Islet of Langerhans (tissue), 1 donor: ENCODE measurements around the gene VPS35L.
"Not testable (repeated sequence)": the region's sequence is repeated elsewhere in the genome, so short reads cannot be mapped to it uniquely, and the experiment has no call there.

Experiments
- FAIRE-seq: peaks from one replicate; lab custom pipeline; 2011; peaks lifted over from hg19 to GRCh38; lab: Jason Lieb, UNC

Gene VPS35L

GRCh38 chr16:19713697-19714096 is 158.2 kb downstream of the VPS35L start:
- no peak for FAIRE-seq

GRCh38 chr16:19715566-19715965 is 160.1 kb downstream of the VPS35L start:
- no peak for FAIRE-seq

GRCh38 chr16:19716183-19716582 is 160.7 kb downstream of the VPS35L start:
- FAIRE-seq, result no peak

GRCh38 chr16:19716728-19717127 is 161.2 kb downstream of the VPS35L start:
- not testable (repeated sequence) for FAIRE-seq

- no peak for FAIRE-seq
These were observed 161.8 kb downstream of the VPS35L start for GRCh38 chr16:19717314-19717713.

GRCh38 chr16:19717741-19718623 is 162.5 kb downstream of the VPS35L start, which contains the start of the genes IQCK and KNOP1:
IQCK (plus strand) TSS chr16:19718271; CDS start chr16:19718307, 36 bp downstream.
KNOP1 (minus strand) TSS chr16:19718227; CDS start chr16:19715035, 3,192 bp downstream.
- no peak for FAIRE-seq

- no peak for FAIRE-seq
These were observed 163.1 kb downstream of the VPS35L start for GRCh38 chr16:19718624-19718965.

- FAIRE-seq, result no peak
These were observed 166.9 kb downstream of the VPS35L start for GRCh38 chr16:19722269-19722952.

- no peak for FAIRE-seq
These were observed 167.5 kb downstream of the VPS35L start for GRCh38 chr16:19722981-19723380.

GRCh38 chr16:19728636-19728965 is 173.1 kb downstream of the VPS35L start:
- no peak for FAIRE-seq

- no peak for FAIRE-seq
These were observed 178.0 kb downstream of the VPS35L start for GRCh38 chr16:19733551-19733950.

GRCh38 chr16:19735074-19735867 is 179.8 kb downstream of the VPS35L start:
- no peak for FAIRE-seq

- no peak for FAIRE-seq
These were observed 182.0 kb downstream of the VPS35L start for GRCh38 chr16:19737306-19738038.

- FAIRE-seq, result no peak
These were observed 185.9 kb downstream of the VPS35L start for GRCh38 chr16:19741354-19741753.

- no peak for FAIRE-seq
These were observed 188.3 kb downstream of the VPS35L start for GRCh38 chr16:19743816-19744159.

- FAIRE-seq, result no peak
These were observed 189.2 kb downstream of the VPS35L start for GRCh38 chr16:19744670-19745069.

- FAIRE-seq, result no peak
These were observed 189.9 kb downstream of the VPS35L start for GRCh38 chr16:19745286-19746010.

GRCh38 chr16:19746561-19746960 is 191.1 kb downstream of the VPS35L start:
- no peak for FAIRE-seq

- FAIRE-seq, result no peak
These were observed 193.1 kb downstream of the VPS35L start for GRCh38 chr16:19748389-19749168.

GRCh38 chr16:19749571-19750080 is 194.1 kb downstream of the VPS35L start:
- FAIRE-seq, result no peak
